Activated CD4-positive, alpha-beta T cell treated with anti-CD3 and anti-CD28 coated beads, Interleukin-2, amount 50 U/mL, for 16 hours (primary cell): ENCODE results near the gene PPP2R5C.
A peak's percentile ranks its signal among the peaks of the same experiment; 100 is the strongest.

Experiments
- DNase-seq: peaks from one replicate; pipeline ENCODE4 v3.0.0-alpha.2; 2020

The PPP2R5C gene

DNA sequence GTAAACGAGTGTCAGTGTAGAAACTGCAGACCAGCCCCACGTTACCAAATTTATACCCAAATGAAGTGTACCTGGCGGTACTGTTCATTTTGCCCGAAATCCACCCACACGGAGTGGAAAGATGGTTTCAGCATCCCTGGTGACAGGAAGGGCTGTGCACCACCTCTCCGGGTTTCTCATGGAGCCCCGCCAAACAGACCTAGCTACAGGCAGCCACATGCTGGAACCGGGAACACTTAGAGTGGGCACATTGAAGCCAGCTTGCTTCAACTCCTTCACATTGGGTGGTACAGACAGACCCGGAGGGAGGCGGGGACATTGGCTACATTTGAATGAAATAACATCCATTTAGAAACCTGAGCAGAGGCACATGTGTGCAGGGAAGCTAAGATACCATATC is 84.4 kb downstream of the PPP2R5C start:
- no peak for DNase-seq

DNA sequence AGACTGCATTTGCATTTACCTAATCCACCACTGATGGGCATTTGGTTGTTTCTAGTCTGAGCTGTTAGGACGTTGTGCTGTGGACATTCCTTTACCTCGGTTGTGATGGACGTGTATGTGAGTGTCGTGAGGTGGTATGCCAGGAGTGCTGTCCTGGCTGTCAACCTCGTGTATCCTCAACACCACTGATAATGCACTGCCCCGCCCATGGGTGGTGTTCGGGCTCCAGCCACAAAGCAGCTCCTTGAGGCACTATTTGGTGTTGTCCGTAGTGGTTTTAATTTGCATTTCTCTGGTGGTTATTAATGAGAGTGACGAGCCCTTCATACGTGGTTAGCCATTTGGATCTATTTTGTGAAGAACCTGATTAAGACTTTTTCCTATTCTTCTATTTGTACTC is 87.6 kb downstream of the PPP2R5C start:
- no peak for DNase-seq

DNA sequence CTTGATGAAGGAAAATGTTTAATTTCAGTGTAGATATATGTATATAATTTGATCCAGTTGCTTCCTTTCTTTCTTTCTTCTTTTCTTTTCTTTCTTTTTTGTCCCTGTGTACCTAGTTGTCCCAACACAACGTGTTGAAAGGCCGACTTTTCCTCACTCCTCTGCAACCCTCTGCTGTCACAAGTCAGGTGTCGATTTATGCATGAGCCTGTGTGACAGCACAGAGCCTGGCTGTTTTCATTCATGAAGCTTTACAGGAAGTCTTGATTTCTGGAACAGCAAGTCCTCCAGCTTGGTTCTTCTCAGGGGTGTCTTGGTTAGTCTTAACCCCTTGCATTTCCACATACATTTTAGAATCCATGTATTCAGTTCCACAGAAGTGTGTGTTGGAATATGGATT is 88.1 kb downstream of the PPP2R5C start:
- no peak for DNase-seq

DNA sequence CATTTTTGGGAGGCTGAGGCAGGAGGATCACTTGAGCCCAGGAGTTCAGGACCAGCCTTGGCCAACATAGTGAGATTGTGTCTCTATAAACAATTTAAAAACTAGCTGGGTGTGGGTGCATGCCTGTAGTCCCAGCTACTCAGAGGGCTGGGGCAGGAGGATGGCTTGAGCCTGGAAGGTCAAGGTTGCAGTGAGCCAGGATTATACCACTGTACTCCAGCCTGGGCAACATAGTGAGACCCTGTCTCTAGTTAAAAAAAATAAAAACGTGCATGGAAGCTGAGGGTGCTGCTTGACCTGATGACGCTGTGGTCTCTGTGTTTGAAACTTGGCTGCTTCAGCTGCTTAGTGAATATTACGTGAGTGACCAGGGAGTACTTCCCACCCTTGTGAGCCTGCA is 89.7 kb downstream of the PPP2R5C start:
- no peak for DNase-seq

DNA sequence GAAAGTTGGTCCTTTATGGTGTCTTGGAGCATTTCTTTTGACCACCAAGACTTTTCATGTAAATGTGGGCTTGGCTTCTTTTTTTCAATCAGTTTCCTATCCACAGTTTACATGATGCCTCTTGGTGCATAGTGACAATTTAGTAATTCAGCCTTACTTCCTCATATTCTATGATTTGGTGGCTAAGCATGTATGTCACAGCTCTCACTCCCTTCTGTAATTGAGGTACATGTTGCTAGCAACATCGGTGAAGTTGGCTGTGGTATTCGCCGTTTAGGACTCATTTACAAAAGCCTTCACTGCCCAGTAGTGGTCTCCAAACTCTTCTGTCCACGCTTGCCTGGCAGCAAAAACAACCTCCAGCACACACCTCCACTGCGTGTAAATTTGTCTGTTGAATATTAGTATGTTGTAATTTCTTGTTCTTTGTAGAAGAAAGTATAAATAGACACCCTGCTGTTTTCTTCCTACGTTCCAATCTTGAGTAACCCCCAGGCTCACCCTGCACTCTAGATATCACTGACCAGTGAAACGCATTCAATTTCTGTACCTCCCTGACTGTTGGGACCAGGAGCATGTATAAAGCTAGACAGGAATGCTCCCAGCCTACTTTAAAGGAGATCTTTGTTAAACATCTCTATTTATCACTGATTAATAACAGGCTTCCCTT is 90.4 kb downstream of the PPP2R5C start:
- DNase-seq: no peak

DNA sequence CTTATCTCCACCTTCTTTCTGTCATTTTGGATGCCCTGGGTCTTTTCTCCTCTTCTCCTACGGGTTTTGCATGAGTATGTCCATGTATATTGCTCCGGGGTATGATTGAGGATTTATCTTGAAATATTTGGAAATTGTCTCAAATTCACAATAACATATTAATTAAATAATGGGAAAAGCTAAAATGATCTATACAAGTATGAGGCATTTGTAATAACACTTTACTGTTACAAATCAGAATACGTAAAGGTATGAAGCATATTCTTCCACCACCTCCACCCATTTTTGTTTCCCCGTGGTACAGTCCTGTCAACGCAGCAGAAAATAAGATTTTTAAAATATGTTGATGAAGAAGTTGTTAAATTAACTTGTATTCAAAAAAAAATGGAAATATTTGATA is 91.3 kb downstream of the PPP2R5C start:
- no peak for DNase-seq

DNA sequence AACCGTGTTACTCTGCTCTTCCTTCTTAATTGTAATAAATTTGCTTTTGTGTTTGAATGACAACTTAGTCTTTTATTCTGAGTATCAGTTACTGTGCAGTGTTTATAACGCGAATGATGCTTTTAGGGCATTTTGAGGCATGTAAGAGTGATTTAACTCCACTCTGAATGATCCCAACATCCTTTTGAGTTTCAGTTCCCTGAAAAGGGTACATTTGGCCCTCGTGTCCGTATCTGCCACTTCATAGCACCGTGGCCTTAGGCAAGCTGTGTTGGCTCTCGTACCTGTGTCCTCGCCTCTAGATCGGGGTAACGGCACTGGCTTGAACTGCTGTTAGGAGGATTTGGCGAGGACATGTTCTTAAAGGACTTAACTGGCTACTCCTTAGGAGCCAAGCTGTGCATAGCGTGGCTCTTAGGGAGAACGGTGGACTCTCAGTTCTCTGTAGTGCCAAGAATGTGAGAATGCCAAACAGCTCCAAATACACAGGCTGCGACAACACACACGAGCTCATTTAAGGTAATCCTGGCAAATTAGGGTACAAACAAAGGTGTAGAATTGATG is 92.0 kb downstream of the PPP2R5C start:
- DNase-seq: no peak

DNA sequence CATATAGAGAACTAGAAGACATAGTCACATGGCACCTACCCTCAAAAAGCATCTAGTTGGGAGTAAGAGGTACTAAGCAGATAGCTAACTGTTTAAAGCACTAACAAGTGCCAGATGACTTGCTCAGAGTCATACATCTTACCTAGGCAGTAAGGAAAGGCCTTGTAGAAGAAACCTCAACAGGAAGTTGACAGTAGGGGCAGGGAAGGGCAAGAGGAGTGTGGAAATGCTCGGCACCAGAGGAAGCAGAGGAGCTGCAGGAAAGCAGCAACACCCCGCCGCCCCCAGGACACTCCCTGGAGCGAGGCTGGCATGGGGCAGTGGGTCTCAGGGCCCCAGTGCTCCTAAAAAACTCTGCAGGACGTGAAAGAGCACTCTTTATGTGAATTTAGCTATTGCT is 92.9 kb downstream of the PPP2R5C start:
- peak; percentile 43 for DNase-seq

DNA sequence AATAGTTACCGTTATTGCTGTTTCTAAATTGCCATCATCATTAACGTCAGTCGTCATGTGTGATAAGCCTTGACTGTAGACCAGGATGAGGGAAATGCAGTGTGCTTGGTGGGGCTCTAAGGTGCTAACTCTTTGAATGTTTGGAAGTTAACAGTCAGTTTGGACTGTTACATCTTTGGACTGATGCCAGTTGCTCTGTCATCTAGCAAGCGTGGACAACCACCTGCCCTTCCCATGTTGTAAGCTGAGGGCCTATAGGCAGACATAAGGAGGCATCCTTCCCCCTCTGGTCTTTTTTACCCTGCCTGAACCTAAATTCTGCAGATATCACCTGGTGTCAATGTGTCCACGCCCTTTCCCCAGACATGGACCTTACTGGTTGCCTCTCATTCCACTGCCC is 94.4 kb downstream of the PPP2R5C start:
- no peak for DNase-seq

DNA sequence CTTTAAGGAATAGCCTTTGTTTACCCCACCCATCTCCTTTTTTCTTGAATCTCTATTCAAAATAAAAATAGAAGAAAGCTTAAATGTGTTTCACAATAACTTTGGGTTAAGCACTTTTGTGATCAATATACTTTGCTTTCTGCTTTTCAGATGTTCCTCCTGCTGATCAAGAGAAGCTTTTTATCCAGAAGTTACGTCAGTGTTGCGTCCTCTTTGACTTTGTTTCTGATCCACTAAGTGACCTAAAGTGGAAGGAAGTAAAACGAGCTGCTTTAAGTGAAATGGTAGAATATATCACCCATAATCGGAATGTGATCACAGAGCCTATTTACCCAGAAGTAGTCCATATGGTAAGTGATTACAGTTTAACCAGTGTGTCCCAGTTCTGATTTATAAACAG is 95.0 kb downstream of the PPP2R5C start:
- DNase-seq: no peak

DNA sequence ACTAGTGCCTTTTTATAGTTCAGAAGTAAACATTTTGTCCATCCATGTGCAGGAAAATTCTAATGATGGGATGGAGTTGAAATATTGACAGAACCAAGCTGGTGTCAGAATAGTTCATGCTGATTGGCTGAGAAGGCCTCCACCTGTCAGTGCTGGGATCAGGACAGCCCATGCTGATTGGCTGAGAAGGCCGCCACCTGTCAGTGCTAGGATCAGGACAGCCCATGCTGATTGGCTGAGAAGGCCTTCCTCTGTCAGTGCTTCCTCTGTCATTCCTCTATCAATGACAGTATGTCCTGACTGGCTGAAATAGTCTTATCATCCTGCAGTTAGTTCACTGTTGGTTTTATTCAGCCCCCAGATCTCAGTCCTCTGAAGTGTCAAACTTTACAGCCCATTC is 95.7 kb downstream of the PPP2R5C start:
- no peak for DNase-seq

DNA sequence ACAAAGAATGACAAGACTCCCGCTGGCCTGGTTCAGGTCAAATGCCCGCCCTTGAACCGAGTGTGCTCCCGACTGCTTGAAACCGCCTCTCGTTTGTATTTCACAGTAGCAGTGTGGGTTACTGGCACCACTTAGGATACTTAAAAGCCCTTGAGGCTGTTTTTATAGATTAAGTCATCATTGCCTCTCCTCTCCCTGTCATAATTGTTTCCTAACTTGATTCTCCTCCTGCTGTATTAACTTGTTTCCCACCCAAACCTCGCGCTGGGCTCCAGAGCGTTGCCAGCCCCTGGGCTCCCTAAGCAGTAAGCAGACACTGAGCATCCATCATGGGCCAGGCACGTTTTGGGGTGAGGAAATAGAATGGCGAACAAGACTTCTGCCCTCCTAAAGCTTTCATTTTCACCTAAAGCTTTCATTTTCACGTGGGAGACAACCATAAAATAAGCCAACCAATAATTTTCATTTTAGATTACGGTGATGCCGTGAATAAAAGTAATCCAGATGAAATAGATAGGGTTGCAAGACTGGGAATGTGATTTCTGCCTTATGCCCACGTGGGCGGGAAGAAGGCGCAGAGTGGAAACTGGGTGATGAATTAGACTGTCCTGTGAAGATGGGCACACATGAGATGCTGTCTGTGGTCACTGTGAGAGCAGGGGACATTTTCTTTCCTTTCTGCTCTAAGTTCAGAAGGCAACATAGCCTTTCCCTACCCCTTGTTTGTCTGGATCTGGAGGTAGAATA is 97.5 kb downstream of the PPP2R5C start:
- DNase-seq: peak; percentile 18

DNA sequence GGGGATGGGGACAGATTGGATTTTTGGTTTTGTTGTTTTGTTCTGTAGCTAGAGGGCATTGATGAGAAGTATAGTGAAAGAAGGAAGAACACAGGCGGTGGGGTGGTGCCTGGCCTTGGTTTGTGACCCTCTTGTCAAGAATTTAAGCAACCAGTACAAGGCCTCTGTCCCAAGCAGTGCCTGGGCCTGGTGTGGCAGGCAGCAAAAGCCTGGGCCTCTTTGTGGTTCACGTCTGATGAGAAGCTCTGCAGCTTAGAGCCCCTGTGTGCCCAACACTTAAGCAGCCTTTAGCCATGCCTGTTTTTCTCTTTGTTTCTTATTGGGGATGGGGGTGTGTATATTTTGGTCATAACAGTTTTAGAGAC is 98.0 kb downstream of the PPP2R5C start:
- DNase-seq: no peak

DNA sequence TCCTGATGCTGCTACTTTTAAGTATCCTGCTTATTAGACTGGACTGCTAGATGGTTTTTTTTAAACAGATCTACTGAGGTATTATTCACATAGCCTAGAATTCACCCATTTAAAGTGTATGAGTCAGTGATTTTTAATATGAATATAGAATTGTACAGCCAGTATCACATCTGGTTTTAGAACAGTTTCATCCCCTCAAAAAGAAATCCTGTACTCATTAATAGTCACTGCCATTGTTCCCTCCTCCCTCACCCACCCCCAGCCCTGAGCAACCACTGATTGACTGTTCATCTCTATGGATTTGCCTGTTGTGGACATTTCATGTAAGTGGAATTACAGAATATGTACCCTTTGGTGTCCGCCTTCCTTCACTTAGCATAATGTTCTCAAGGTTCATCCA is 98.4 kb downstream of the PPP2R5C start:
- no peak for DNase-seq

DNA sequence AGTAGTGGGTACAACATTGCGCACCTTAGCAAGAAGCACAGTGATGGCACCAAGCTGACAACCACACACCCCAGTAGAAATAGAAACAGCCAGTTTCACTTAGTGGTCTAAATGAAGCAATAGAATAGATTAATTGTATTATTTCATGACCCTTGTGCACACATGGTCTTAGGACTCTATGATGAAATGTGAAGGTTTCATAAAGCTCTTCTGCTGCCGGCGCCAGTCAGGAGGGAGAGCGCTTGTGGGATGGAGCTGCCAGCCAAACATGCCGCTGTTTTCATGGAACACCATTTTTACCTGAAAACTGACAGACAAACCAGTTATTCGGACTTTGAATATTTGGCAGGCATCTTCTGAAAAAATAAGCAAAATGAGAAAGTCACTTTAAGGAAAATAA is 100.0 kb downstream of the PPP2R5C start:
- no peak for DNase-seq

DNA sequence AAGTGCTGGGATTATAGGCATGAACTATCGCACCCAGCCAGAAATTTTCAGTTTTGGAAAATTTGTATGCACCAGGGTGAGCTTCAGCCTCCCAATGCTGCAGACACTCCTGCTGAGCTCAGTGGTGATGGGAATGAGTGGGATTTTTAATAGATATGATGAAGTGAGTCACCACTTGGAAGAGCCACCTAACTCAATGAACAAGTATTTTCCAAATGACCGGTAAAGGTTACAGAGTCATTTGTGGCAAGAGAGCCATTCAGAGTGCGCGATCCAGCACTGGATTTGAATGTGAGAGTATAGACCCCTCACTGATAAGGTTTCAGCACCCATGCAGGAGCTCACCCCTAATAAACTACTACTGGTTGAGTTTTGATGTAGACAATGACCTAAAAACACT is 100.7 kb downstream of the PPP2R5C start:
- no peak for DNase-seq

DNA sequence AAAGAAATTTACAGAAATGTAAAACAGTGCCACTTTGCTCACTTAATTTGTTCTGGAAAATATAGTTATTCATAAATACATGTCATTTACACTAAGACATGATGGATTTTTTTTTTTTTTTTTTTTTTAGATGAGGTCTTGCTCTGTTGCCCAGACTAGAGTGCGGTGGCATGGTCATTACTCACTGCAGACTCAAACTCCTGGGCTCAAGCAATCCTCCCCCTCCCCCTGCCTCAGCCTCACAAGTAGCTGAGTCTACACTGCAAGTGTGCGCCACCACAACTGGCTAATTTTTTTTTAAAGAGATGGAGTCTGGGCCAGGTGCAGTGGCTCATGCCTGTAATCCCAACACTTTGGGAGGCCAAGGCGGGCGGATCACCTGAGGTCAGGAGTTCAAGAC is 101.2 kb downstream of the PPP2R5C start:
- no peak for DNase-seq

DNA sequence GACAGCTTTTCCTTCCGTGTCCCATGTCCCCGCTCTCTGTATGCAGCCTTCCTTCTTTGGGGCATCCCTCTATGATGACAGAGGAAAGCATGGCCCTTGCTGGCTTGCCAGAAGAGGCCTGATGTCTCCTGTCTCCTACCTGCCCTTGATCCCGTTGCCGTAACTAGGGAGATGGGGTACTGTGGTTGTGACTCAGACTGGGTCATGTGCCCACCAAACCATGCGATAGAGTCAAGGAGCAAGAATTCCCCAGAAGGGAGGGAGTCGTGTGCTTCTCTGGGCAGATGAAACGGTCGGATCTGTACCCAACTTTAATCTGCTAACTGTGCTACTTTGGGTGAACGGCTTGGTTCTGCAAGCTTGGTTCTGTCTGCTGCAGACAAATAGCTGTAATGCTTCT is 103.8 kb downstream of the PPP2R5C start:
- DNase-seq: no peak

DNA sequence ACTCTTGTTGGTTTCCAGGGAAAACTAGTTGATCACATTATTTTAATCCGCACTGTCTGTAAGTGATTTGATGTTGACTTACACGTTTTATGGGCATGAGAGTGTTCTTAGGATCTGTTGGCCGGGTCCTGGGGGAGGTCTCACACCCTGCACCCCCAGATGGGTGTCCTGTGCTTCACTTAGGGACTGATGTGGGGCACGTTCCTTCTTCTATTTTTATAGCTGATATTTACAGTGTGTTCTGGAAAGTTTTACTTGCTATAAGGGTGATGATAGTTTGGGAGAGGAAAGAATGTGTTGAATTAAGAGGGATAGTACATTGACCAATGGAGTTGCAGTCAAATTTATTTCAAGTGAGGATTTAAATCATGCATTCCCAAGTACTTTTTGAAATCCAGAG is 106.3 kb downstream of the PPP2R5C start:
- no peak for DNase-seq

DNA sequence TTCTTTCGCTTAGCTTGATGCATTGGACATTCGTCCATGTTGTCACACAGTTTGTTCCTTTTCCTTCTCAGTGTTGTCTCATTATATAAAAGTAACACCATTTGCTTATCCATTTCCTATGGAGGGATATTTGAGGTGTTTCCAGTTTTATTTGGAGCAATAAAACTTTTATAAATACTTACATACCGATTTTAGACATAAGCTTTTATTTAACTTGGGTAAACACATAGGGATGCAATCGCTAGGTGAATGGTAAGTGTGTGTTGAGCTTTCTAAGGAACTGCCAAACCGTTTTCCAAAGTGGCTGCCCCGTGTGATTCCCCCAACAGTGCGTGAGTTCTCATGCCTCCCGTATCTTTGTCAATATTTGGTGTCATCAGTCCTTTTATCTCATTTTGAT is 107.7 kb downstream of the PPP2R5C start:
- no peak for DNase-seq

DNA sequence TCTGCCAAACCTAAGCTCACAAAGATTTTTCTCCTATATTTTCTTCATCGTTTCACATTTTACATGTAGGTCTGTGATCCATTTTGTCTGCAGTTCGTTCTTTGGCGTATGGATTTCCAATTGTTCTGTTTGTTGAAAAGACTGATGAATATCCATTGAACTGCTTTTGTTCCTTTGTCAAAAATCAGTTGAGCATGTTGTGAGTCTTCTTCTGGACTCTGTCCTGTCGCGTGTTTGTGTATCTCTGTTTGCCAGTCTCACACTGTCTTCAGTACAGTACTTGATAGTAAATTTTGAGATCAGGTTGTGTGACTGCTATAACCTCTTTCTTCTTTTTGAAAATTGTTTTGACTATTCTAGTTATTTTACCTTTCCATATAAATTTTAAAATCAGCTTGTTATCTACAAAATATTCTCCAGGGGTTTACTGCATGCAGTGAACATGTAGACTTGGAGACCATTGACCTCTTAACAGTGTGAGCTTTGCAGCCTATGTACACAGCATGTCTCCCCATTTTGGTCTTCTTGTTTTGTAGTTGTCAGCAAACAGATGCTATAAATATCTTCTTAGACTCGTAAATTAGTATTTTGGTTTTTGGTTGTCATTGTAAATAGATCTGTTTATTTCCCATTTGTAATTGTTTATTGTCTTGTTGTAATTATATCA is 108.9 kb downstream of the PPP2R5C start:
- no peak for DNase-seq

DNA sequence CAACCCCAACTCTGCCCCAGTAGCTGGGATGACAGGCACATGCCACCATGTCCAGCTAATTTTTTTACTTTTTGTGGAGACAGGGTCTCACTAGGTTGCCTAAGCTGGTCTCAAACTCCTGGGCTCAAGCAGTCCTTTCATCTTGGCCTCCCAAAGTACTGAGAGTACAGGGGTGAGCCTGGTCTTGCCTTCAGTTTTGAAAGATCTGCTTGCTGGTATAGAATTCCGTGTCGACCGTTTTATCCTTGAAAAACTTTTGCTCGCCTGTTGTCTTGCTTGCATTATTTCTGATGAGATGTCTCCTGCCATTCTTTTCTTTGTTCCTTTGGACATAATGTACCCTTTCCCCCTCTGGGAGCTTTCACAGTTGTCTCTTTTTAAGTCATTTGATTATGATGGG is 110.8 kb downstream of the PPP2R5C start:
- DNase-seq: no peak

DNA sequence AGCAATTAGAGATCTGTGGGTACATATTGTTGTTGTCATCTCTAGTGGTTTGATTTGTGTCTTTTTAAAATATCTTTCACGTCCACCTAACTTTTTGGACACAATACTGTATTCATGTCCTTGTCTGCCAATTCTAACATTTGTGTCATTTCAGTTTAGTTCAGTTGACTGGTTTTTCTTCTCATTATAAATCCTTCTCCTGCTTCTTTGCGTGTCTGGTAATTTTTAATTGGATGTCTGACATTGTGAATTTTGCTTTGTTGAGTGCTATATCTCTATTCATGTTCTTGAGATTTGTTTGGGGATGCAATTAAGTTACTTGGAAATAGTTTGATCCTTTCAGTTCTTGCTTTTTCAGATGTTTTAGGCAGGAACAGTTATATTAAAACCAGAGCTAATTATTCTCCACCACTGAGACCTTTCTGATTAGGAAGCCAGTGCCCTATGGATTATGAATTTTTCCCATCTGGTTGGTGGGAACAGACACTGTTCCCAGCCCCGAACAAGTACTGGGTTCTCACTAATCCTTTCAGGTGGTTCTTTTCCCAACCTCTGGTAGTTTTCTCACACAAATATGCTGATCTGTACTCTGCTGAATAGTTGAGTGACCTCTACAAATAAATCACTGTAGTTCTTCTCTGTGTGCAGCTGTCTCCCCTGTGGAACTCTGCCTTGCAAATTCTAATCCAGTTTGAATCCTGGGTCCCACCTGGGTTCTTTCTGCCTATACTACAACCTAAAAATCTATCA is 111.7 kb downstream of the PPP2R5C start:
- DNase-seq: no peak
